Activated CD8-positive, alpha-beta memory T cell treated with anti-CD3 and anti-CD28 coated beads, Interleukin-2, amount 50 U/mL, for 4 hours (primary cell): ENCODE results near the gene PTPN6.
A peak's percentile ranks its signal among the peaks of the same experiment; 100 is the strongest.
"Not testable (repeated sequence)": the region's sequence is repeated elsewhere in the genome, so short reads cannot be mapped to it uniquely, and the experiment has no call there.

Experiments used
- DNase-seq: peaks from one replicate; pipeline ENCODE4 v3.0.0-alpha.2; 2020

PTPN6 gene

DNA sequence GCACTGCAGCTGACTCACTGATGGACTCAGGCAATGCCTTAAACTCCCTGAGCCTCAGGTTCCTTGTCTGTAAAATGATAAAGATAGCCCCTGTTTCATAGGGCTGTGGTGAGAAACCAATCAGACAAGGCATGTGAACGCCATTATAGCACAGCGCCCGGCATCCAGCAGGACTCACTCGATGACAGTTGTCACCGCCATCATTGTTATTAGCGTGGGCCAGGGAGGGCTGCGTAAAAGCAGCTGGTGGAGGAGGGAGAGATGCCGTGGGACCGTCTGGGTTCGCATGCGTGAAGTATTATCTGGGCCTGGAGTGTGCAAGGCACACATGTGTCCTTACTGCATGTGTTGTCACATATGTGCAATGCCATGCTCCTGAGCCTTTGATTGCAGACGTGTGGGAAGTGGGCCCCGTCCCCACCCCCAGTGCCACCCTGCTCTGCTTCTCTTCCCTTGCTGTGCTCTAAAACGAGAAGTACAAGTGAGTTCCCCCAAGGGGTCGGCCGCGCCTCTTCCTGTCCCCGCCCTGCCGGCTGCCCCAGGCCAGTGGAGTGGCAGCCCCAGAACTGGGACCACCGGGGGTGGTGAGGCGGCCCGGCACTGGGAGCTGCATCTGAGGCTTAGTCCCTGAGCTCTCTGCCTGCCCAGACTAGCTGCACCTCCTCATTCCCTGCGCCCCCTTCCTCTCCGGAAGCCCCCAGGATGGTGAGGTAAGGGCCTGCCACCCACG is at the start of gene PTPN6:
Gene PTPN6, plus strand, starts transcription at position 546 of the 730 bp plus-strand sequence. Its CDS starts 157 bp downstream, at position 703.
- peak; percentile 72 for DNase-seq

DNA sequence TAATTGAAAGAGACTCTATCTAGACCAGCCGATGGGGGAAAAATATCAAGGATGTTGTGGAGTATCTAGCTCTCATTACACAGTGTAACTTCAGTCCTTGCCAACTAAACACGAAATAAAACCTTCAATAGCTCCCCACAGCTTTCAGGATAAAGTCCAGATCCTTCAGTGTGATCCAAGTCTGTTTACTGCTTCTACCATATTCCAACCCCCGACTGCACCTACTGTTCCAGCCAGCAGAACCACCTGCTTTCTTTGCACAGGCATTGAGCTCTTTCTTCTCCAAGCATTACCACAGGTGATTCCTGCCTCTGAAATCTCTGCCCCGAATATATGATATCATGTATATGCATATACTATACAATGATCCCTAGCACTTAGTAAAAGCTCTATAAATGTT is 48.7 kb upstream of the PTPN6 start:
- DNase-seq: no peak

DNA sequence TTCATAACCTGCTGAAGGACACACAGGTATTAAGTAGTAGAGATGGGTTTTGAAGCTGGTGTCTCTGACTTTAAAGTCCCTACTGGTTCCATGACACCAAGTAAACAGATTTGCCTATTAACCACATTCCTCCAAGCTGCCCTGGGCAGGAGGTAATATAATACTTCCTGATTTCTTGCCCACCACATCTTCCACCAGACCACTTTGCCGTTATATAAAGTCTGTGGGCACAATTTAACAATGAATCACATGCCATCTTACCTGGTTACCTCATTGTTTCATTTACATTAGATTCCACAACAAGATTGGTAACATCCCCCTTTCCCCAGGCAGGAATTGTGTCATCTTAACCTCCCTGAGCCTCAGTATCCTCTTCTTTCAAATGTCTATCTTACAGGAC is 47.4 kb upstream of the PTPN6 start:
- no peak for DNase-seq

DNA sequence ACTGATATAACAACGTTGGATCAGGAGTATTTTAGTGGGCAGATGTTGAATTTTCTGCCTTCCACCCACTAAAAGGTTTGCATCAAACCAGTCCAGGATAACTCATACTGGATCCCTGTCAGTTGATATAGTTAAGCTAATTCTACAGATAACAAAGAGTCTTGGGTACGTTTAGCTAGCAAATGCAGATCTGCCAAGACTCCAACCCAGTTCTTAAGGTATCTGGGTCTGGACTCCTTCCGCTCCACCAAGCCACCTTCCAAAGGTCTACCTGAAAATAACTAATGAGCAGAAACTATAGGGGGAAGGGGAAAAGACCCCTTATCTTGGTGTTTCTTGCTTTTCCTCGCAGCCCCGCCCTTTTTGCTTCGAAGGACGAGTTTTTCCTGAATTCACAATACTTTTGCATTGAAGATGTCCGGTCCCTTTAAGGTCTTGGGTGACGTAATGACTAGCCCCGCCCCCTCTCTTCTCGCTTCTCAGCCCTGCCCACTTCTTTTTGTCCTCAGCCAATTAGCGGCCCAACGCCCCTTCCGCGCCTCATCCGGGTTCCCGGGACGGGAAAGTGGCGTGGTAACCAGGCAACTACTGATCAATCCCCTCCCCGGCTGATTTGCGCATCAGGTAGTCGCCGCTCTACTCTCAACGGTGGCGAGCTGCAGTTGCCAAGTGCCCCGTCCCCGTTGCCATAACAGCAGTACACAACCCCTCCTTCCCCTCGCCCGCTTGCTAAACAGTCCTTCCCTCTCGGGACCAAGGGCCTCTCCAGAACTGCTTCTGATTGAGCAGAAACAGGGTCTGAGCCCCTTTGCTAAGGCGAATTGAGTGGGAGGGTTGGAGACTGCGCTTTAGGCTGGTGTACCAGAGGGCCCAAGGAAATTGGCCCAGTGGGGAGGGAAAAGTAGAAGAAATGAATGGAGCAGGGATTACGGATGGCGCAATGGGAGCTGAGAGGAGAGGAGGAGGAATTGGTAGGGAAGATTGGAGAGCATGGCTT is 46.6 kb upstream of the PTPN6 start, which contains the start of gene LRRC23:
Gene LRRC23, plus strand, starts transcription at position 543 of the 997 bp plus-strand sequence. CDS start 812 bp downstream, outside the sequence.
- DNase-seq: peak; percentile 96

DNA sequence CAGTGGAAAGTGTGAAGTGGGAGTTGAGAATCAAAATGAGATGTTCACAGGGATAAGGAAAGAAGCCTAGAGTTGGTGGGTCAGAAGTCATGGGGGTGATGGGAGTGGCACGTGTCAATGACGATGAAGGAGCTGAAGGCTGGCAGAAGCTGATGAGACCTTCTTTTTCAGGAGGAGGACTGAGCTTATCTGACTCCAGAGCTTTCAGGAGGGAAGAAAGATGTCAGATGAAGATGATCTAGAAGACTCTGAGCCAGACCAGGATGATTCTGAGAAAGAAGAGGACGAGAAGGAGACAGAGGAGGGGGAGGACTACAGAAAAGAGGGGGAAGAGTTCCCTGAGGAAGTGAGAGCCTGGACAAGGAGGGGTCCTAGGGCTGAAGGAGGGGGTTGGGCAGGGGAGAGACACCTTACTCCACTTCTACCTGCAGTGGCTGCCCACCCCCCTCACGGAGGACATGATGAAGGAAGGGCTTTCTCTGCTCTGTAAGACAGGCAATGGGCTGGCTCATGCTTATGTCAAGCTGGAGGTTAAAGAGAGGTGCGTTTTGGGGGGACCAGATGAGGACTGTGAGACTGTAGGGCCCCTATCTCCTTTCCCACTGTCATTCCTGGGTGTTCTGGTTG is 45.6 kb upstream of the PTPN6 start:
- DNase-seq: no peak

DNA sequence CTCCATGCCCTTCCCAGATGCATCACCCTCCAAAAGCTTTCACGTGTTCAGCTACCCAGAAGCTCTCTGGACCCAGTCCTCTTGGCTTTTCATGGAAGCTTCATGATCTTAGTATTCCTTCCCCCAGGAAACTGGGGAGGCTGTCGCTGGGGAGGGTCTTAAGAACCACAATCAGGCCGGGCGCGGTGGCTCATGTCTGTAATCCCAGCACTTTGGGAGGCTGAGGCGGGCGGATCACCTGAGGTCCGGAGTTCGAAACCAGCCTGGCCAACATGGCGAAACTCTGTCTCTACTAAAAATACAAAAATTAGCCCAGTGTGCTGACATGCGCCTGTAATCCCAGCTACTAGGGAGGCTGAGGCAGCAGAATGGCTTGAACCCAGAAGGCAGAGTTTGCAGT is 43.0 kb upstream of the PTPN6 start:
- DNase-seq: not testable (repeated sequence)

DNA sequence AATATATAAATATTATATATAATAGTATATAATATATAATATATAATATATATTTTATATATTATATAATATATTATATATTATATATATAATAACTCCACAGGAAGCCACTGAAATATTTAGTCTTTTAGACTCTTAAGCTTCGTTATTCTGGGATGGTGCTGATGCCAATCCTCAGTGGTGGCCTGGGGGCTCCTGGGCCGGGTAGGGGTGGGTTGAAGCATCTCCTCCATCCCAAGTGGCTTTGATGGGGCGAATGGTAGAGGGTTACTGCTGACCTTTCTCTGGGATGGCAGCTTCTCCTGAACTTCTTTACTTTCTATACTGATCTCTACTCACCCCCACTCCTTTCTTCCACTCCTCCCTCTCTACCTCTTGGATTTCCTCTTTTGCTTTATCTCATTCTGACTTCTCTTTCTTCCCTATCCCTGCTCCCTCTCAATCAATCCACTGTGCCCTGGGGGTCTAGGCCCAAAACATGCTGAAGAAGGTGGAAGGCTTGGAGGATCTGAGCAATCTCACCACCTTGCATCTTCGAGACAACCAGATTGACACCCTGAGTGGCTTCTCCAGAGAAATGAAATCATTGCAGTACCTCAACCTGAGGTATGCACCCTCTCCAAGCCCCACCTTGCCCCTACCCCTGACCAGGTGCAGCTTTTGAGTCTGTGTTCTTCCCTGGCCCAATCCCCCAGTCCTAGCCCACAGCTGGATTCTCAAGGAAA is 41.6 kb upstream of the PTPN6 start:
- no peak for DNase-seq

DNA sequence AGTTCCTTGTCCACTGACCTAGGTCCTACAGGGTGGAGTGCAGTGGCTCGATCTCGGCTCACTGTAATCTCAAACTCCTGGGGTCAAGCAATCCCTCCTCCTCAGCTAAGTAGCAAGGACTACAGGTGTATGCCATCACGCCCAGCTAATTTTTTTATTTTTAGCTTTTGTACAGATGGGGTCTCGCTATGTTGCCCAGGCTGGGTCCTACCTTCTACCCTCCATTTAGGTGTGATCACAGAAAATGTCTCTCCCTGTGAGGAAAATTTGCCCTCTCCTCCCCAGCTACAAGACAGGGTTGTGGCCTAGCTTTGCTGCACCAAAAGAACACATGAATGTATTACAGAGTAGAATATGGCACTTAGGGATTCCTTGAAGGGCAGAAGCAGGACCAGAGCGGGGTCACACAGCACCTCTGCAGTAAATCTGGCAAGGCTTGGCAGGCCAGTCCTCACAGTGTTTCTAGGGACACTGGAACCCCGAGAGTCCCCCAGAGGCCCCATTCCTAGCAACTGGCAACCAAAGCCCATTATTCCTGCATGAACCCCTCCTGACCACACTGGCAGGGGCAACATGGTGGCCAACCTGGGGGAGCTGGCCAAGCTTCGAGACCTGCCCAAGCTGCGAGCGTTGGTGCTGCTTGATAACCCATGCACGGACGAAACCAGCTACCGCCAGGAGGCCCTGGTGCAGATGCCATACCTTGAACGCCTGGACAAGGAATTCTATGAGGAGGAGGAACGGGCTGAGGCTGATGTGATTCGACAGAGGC is 38.8 kb upstream of the PTPN6 start:
- no peak for DNase-seq

DNA sequence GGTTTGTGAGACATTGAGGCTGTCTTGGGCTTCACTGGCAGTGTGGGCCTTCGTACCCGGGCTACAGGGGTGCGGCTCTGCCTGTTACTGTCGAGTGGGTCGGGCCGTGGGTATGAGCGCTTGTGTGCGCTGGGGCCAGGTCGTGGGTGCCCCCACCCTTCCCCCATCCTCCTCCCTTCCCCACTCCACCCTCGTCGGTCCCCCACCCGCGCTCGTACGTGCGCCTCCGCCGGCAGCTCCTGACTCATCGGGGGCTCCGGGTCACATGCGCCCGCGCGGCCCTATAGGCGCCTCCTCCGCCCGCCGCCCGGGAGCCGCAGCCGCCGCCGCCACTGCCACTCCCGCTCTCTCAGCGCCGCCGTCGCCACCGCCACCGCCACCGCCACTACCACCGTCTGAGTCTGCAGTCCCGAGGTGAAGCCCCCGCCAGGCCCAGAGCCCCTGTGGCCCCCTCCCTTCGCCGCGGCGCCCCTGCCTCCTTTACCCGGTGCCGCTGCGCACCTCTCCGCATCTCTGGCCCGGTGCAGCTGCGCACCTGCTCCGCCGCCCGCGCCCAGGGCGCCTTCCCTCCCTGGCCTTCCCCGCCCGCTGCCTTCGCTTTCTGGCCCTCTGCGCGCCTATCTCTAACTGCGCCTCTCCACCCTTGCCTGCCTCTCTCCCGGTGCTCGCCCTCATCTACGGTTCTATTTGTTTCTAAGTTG is 36.8 kb upstream of the PTPN6 start, which contains the start of gene ENO2:
Gene ENO2, plus strand, starts transcription at position 335 of the 701 bp plus-strand sequence. CDS start 1,253 bp downstream, outside the sequence.
- DNase-seq: peak; percentile 88

DNA sequence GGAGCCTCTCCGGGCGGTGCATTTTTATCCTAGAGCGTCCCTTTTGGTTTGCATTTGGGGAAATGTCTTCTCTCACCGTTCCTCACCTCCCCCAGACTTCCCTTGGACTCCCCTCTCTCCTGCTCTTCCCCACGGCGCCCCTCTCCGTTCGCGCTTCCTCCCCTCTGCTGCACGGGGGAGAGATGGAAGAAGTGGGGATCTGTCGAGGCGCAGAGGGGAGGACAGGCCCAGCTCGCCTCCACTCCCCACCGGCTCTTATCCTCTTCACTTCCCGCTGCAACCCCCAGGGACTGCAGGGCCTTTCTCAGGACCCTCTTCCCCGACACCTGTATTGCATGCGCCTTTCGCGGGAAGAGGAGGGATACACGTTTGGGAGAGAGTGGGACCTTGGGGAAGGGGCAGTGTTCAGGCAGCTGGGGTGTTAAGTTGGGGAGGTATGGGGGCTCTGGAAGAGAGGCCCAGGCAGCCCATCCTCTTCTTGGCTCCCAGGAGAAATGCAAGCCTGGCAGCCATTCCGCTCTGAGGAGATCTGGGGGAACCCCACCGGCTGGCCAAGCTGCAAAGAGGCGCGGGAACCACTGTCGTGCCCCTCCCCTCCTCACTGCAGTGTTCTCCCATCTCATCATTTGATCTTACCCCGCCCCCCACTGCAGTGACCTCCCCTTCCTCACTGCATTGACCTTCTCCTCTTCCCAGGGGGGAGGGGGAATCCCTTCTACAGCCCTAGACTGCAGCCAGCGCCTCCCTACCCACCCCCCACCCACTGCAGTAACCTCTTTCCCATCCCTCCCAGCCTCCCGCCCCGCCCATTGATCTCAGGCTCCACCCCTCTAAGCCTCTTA is 36.0 kb upstream of the PTPN6 start:
- DNase-seq: no peak

DNA sequence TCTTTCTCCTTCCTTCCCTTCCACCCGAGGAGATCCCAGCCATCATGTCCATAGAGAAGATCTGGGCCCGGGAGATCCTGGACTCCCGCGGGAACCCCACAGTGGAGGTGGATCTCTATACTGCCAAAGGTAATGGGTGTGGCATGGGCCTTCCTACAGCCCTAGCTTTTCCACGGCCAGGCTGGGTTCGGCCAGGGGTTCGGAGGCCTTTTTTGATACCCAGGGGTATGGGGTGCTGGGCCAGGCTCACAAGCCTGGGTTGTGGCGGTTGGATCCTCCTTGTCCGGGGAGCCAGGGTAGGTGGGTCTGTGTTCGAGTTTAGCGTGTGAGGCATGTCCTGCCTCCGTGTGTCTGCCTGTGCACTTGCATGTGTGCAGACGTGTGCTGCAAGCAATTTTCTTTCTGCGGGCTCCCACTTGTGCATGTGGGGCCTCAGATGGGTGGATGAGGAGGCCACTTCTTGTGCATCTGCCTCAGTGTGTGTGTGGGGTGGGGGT is 35.3 kb upstream of the PTPN6 start:
- DNase-seq: no peak

DNA sequence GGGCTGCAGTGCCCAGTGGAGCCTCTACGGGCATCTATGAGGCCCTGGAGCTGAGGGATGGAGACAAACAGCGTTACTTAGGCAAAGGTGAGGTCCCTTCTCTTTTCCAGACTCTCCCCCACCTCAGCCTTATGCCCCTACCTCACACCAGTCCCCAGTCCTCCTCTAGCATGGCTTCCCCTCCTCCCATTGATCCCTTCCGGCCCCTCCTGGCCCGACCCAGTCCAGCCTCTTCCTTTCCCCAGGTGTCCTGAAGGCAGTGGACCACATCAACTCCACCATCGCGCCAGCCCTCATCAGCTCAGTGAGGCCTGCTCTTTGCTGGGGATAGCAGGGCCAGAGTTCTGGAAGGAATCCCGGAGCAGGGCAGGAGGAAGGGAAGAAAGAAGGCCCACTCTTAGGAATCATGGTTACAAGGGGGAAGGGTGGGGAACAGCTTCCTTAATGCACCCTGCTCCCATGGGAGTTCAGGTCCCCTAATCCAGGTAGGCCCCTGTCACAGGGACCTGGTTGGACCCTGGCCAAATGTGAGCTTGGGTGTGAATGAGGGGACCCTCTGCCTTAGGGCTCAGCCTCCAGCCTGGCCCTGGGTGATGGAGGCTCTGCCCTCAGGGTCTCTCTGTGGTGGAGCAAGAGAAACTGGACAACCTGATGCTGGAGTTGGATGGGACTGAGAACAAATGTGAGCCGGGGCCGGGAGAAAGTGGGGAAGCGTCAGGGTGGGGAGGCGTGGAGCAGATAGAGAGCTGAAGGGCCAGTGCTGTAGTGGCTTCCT is 34.5 kb upstream of the PTPN6 start:
- DNase-seq: no peak

DNA sequence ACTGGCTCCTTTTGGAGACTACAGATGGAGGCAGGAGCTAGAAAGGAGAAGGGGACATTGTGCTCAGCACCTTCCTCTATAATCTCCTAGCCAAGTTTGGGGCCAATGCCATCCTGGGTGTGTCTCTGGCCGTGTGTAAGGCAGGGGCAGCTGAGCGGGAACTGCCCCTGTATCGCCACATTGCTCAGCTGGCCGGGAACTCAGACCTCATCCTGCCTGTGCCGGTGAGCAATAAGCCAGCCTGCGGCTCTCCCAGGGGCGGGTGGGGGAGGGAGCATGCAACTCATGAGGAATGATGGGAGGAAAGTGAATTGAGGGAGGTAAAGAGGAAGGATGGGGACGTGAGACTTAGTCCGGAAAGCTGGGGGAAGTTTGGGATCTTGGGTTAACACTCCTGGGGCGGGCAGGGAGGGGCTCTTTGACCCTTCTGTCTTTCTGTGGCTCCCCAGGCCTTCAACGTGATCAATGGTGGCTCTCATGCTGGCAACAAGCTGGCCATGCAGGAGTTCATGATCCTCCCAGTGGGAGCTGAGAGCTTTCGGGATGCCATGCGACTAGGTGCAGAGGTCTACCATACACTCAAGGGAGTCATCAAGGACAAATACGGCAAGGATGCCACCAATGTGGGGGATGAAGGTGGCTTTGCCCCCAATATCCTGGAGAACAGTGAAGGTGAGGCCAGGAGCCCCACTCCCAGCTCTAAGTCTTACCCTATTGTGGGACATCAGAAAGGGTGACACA is 33.5 kb upstream of the PTPN6 start:
- DNase-seq: no peak

DNA sequence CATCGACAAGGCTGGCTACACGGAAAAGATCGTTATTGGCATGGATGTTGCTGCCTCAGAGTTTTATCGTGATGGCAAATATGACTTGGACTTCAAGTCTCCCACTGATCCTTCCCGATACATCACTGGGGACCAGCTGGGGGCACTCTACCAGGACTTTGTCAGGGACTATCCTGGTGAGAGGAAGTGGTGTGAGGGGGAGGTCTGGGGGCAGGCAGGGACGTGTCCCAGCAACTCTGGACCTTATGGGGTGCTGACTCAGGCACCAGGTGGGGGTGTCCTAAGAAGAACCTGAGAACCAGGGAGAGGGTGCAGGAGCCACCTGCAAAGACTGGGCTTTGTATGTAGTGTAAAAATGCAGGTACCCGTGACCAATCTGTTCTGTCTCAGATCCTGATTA is 31.6 kb upstream of the PTPN6 start:
- no peak for DNase-seq

DNA sequence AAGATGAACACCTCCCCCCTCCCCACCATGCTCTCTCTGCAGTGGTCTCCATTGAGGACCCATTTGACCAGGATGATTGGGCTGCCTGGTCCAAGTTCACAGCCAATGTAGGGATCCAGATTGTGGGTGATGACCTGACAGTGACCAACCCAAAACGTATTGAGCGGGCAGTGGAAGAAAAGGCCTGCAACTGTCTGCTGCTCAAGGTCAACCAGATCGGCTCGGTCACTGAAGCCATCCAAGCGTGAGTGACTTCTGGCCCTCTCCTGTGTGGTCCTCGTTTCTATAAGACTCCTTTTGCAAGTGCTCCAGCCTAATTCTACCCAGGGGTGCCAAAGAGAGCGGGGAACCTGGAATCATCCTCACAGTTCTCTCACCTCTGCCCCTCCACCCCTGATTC is 29.6 kb upstream of the PTPN6 start:
- no peak for DNase-seq

DNA sequence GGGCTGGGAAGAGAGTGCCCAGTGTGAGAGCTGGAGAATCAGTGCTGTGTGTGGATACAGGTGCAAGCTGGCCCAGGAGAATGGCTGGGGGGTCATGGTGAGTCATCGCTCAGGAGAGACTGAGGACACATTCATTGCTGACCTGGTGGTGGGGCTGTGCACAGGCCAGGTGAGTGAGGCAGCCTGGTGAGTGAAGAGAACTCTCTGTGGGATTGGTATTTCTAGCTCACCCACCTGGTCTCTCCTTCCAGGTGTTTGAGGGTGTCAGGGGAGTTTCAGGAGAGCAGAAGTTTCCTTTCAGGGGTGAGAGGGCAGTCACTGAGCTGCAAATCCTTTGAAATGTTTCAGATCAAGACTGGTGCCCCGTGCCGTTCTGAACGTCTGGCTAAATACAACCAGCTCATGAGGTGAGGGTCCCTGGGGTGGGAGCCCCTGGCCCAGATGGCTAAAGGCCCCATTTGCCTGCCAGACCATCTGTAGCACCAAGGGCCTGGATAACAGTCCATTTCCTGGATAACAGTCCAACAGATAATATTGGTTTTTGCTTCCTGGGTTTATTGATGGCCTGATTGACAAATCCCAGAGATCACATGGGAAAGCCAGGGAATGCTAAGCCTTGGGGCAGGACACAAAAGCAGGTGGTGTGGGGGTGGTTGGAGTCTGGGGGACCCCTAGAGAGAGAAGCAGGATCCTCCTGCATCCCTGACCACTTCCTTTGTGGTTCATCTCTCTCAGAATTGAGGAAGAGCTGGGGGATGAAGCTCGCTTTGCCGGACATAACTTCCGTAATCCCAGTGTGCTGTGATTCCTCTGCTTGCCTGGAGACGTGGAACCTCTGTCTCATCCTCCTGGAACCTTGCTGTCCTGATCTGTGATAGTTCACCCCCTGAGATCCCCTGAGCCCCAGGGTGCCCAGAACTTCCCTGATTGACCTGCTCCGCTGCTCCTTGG is 28.9 kb upstream of the PTPN6 start:
- no peak for DNase-seq
